Activated CD8-positive, alpha-beta memory T cell treated with anti-CD3 and anti-CD28 coated beads for 36 hours (primary cell): Measurements from ENCODE around the gene PSKH1. TPM values are rescaled to one million over a fixed set of nuclear protein-coding genes. Genes with fewer than 3 reads are reported as not detected.
"Not testable (repeated sequence)": the region's sequence is repeated elsewhere in the genome, so short reads cannot be mapped to it uniquely, and the experiment has no call there.

ENCODE experiments used
- CTCF ChIA-PET: fragments of 350-600 bp; sonication (Branson Sonifier 250); formaldehyde crosslinking; loops from one replicate; lab custom pipeline; 2021; ENCODE audit warnings: antibody characterized with exemption; lab: Charles Lee
- POLR2A ChIA-PET: fragments of 350-600 bp; sonication (Branson Sonifier 250); formaldehyde crosslinking; loops from one replicate; lab custom pipeline; 2021; ENCODE audit warnings: antibody characterized with exemption; lab: Charles Lee
- total RNA-seq, 2 experiments: library from RNA; stranded (reverse); gene quantifications; one replicate each; pipeline ENCODE4 v1.2.3, GENCODE V29; 2021

Gene PSKH1
- total RNA-seq, 2 experiments from 2014 or later: 13.4 to 14.7 TPM

DNA sequence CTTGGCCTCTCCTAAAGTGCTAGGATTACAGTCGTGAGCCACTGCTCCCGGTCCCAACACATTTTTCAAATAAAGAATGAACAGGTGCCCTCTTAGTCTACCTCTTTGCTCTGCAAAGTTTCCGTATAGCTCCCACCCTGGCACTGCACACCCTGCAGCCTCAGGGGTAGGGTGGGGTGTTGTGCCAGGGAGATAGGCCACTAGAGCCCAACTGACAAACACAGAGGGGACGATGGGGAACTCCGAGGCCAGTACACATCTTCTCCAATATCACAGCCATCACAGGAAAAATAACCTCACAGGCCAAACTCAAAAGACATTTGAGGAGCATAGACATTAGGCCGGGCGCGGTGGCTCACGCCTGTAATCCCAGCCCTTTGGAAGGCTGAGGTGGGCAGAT lies 78.1 kb downstream of the PSKH1 start:
- CTCF ChIA-PET: interaction anchor here (0.7 kb wide), 1 partner anchor 20 kb away, joined by 3 read pairs; no protein-coding TSS in a partner anchor
- POLR2A ChIA-PET: no interaction called here

DNA sequence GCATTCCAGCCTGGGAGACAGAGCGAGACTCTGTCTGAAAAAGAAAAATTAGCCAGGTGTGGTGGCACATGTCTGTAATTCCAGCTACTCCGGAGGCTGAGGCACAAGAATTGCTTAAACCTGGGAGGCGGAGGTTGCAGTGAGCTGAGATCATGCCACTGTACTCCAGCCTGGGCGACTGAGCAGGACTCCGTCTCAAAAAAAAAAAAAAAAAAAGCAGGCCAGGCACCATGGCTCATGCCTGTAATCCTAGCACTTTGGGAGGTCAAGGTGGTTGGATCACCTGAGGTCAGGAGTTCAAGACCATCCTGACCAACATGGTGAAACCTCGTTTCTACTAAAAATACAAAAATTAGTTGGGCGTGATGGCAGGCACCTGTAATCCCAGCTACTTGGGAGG lies 79.2 kb downstream of the PSKH1 start:
- CTCF ChIA-PET: interaction anchor here (1.2 kb wide), 1 partner anchor 17 kb away, joined by 4 read pairs; no protein-coding TSS in a partner anchor

DNA sequence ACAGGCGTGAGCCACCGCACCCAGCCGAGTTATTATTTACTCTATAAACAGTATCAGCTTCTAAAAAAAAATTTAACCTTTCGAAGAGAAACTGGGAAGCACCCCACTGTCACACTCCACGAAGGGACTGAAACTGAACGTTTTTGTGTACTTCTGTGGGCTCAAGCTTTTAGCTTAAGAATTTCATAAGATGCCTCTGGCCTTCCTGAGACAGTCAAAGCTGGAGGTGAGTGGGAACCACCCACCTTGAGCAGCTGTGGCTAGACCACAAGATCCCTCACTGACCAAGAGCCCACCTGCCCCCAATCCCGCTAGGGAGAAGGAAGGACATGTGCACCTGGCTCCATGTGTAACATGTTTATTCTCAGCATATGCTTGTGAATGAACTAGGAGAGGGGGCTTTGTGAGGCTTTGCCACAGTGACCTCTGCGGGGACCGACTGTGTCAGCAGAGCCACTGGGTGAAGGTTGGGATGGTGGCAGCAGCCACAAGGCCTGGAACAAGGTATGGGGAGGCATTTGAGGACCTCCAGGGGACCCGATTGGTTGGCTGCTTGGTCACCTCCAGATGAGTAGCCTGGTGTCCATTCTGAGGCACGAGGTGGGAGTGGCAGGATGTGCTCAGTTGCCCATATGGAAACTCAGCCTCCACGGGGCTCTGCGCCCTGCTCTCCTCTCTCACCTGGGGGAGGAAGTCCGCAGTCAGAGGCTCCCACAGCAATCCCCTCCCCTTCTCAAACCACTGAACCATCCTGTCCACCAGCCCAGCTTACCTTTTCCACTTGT lies 82.5 kb downstream of the PSKH1 start:
- POLR2A ChIA-PET: interaction anchor here (0.6 kb wide), 1 partner anchor 485 kb away, joined by 5 read pairs; no protein-coding TSS in a partner anchor
- CTCF ChIA-PET: no interaction called here

More for the DNA sequence above, 79.2 kb downstream of the PSKH1 start:
- POLR2A ChIA-PET: not testable (repeated sequence)

- CTCF ChIA-PET: no interaction called here
- POLR2A ChIA-PET: no interaction called here
Measured at GRCh38 chr16:67976205-67976604, 83.2 kb downstream of the PSKH1 start.

DNA sequence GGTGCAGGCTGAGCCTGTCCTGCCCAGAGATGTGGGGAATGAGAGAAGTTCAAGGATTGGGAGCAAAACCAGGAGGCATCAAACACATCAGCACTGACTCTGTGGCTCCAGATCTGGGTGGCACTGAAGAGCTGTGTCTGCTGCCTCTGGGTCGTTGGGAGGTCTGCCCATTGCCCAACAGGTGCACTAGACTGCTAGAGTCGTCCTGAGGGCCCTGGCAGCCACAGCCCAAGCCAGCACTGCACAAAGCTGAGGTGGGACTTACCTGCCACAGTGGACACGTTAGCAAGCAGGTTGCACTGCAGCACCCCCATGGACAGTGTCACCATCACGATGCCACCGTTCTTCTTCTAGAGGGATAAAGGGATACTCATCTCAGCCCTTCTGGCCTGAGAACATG lies 84.0 kb downstream of the PSKH1 start:
- CTCF ChIA-PET: interaction anchor here (0.7 to 1.4 kb wide), 2 partner anchors 16 to 93 kb away, joined by 3 read pairs; no protein-coding TSS in a partner anchor
- POLR2A ChIA-PET: no interaction called here

GRCh38 chr16:67977469-67978227 lies 84.6 kb downstream of the PSKH1 start:
- POLR2A ChIA-PET: no interaction called here

More at GRCh38 chr16:67977469-67978227, 84.6 kb downstream of the PSKH1 start:
- CTCF ChIA-PET: interaction anchor here (0.7 to 1.4 kb wide), 2 partner anchors 15 to 94 kb away, joined by 3 read pairs; no protein-coding TSS in a partner anchor

Other genes starting within 250 kb of the PSKH1 start
- gene CARMIL2, start 248.1 kb upstream of the PSKH1 start, total RNA-seq: 100 to 1,000 TPM; 124 to 130 TPM
- gene ACD, start 233.0 kb upstream of the PSKH1 start, total RNA-seq: 10 to 100 TPM; 75.8 to 78.5 TPM
- 10 to 100 TPM; 17.4 to 18.3 TPM for gene PARD6A, start 232.3 kb upstream of the PSKH1 start, total RNA-seq
- gene ENKD1, start 226.5 kb upstream of the PSKH1 start, total RNA-seq: 10 to 100 TPM; 15.0 to 17.0 TPM
- 1 to 10 TPM; 1.7 to 2.0 TPM for gene C16orf86, start 226.4 kb upstream of the PSKH1 start, total RNA-seq
- 10 to 100 TPM; 19.1 to 22.9 TPM for gene GFOD2, start 173.9 kb upstream of the PSKH1 start, total RNA-seq
- gene RANBP10, start 86.7 kb upstream of the PSKH1 start, total RNA-seq: 10 to 100 TPM; 18.0 to 18.7 TPM
- gene TSNAXIP1, start 86.4 kb upstream of the PSKH1 start, total RNA-seq: 1 to 10 TPM in 1 of 2 experiments, under 1 TPM in 1; 0.84 to 1.7 TPM
- gene THAP11, start 50.9 kb upstream of the PSKH1 start, total RNA-seq: 10 to 100 TPM; 53.4 to 53.9 TPM
- 100 to 1,000 TPM; 176 to 179 TPM for gene NUTF2, start 46.3 kb upstream of the PSKH1 start, total RNA-seq
- 10 to 100 TPM; 49.3 to 50.7 TPM for gene CENPT, start 45.6 kb upstream of the PSKH1 start, total RNA-seq
- gene EDC4, start 20.2 kb upstream of the PSKH1 start, total RNA-seq: 100 to 1,000 TPM; 102 to 104 TPM
- 1 to 10 TPM in 1 of 2 experiments, under 1 TPM in 1; 0.59 to 1.1 TPM for gene NRN1L, start 8.4 kb upstream of the PSKH1 start, total RNA-seq
- 1 to 10 TPM; 2.7 to 4.5 TPM for gene CTRL, start 38.6 kb downstream of the PSKH1 start, total RNA-seq
- 100 to 1,000 TPM; 176 to 185 TPM for gene PSMB10, start 43.6 kb downstream of the PSKH1 start, total RNA-seq
- gene LCAT, start 50.9 kb downstream of the PSKH1 start, total RNA-seq: 10 to 100 TPM; 14.3 to 15.1 TPM
- gene SLC12A4, start 75.4 kb downstream of the PSKH1 start, total RNA-seq: 10 to 100 TPM; 42.6 to 44.4 TPM
- under 1 TPM; 0.17 to 0.40 TPM for gene DPEP3, start 87.2 kb downstream of the PSKH1 start, total RNA-seq
- 1 to 10 TPM; 1.3 to 1.5 TPM for gene DPEP2, start 106.2 kb downstream of the PSKH1 start, total RNA-seq
- not detected for gene DPEP2NB, start 122.7 kb downstream of the PSKH1 start, total RNA-seq
- gene DDX28, start 130.0 kb downstream of the PSKH1 start, total RNA-seq: 10 to 100 TPM; 27.5 to 28.8 TPM
- 10 to 100 TPM; 37.1 to 40.3 TPM for gene DUS2, start 130.0 kb downstream of the PSKH1 start, total RNA-seq
- 10 to 100 TPM; 93.1 to 95.4 TPM for gene NFATC3, start 192.1 kb downstream of the PSKH1 start, total RNA-seq